ENCODE data around the gene GLIS2. TPM values are rescaled to one million over a fixed set of nuclear protein-coding genes. Genes with fewer than 3 reads are reported as not detected.

GLIS2 gene
- total and polyA plus RNA-seq, 10 of the 15 experiments (the other 5 are each of a cell fraction or from before 2014, with no cell fraction given) = 0.03 to 0.64 (median 0.18) TPM; not detected in 4

DNA sequence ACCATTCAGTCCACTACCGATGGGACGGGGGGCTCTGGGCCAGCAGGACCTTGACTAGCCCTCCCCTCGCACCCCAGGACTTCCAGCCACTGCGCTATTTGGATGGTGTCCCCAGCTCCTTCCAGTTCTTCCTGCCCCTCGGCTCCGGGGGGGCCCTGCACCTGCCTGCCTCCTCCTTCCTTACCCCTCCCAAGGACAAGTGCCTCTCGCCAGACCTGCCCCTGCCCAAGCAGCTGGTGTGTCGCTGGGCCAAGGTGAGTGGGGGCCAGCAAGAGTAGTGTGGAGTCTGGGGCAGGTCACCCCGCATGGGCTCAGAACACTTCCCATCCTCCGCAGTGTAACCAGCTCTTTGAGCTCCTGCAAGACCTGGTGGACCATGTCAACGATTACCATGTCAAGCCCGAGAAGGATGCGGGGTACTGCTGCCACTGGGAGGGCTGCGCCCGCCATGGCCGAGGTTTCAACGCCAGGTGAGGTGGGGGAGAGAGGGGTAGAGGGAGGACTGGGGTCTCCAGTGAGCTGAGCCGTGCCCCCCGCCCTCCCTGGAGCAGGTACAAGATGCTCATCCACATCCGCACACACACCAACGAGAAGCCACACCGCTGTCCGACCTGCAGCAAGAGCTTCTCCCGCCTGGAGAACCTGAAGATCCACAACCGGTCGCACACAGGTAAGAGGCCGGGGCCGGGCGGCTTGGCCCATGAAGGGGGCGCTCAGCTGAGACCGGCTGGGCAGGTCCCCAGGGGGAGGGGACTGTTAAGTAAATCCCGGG lies 19.0 kb downstream of the GLIS2 start:
- Histone ChIP-seq H3K4me3 (no peak overlapping the region), H3K9ac (ENCODE audit: control insufficient read depth, insufficient read depth, low read length) (no peak overlapping the region), H3K27ac (ENCODE audit: control insufficient read depth, insufficient read depth) (no peak overlapping the region), H3K36me3 (ENCODE audit: control insufficient read depth in 2 of 2, insufficient read depth in 2 of 2, low read length in 1 of 2) (peaks cover 0 to 13% of the 10 kb centered on the region in 2 experiments; a peak in 3 of 4 replicates), H2AFZ (ENCODE audit: control insufficient read depth, low read depth, low read length) (no peak overlapping the region), H3K4me2 (ENCODE audit: control insufficient read depth, insufficient read depth) (no peak overlapping the region), H3K27me3 (replicated peaks in 1 of 2; ENCODE audit: control insufficient read depth in 2 of 2, insufficient read depth in 2 of 2, low read length in 1 of 2) (no peaks in the 10 kb centered on the region), H3K79me2 (ENCODE audit: control insufficient read depth, insufficient read depth, low read length) (no peaks in the 10 kb centered on the region), H3K9me3 (replicated peaks; ENCODE audit: control insufficient read depth, insufficient read depth, low read length) (no peaks in the 10 kb centered on the region), H3K4me1 (ENCODE audit: control insufficient read depth, insufficient read depth, low read length) (no peaks in the 10 kb centered on the region), H4K20me1 (ENCODE audit: control insufficient read depth, insufficient read depth) (no peaks in the 10 kb centered on the region)
- intact Hi-C loops (cut with micrococcal nuclease; ENCODE audit: unreplicated experiment) (loop anchor here (10.0 kb wide), 1 partner anchor 130 kb away; no protein-coding TSS in a partner anchor), in situ Hi-C loops (cut with MboI) (loop anchor here (5.0 kb wide), 1 partner anchor 48 kb away; no protein-coding TSS in a partner anchor)
- RAD21 ChIA-PET (ENCODE audit: unreplicated experiment) = no interaction called here
- 70% methylated on average over 30 of the region's 32 CpGs for WGBS (ENCODE audit: insufficient coverage, insufficient replicate concordance, low lambda C conversion rate, missing lambda C conversion rate)
- ATAC-seq = no peak
- no TSS peak for BruUV-seq (replicated peaks)
- DNase-seq (ENCODE audit: low read depth, low spot score) = no peak
- no peak for FAIRE-seq
- POLR2A ChIA-PET = interaction anchor here (0.7 kb wide), 1 partner anchor 717 kb away, joined by 4 read pairs; no protein-coding TSS in a partner anchor
- CTCF ChIA-PET = interaction anchor here (0.6 kb wide), 2 partner anchors 11 to 54 kb away, joined by 3 read pairs; no protein-coding TSS in a partner anchor
- no peak for TF ChIP-seq BHLHE40 (IDR thresholded peaks at IDR 0.05; ENCODE audit: borderline replicate concordance in 1 of 2, low read depth in 2 of 2, low read length in 1 of 2)
- TF ChIP-seq POLR2A (IDR thresholded peaks at IDR 0.05; ENCODE audit: low read depth, low read length) = peak; percentile 43; the same call in 1 of the 2 replicates
- no peak for TF ChIP-seq RB1 (IDR thresholded peaks at IDR 0.05; ENCODE audit: borderline replicate concordance)
- TF ChIP-seq, protein P1, sequence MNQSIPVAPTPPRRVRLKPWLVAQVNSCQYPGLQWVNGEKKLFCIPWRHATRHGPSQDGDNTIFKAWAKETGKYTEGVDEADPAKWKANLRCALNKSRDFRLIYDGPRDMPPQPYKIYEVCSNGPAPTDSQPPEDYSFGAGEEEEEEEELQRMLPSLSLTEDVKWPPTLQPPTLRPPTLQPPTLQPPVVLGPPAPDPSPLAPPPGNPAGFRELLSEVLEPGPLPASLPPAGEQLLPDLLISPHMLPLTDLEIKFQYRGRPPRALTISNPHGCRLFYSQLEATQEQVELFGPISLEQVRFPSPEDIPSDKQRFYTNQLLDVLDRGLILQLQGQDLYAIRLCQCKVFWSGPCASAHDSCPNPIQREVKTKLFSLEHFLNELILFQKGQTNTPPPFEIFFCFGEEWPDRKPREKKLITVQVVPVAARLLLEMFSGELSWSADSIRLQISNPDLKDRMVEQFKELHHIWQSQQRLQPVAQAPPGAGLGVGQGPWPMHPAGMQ (IDR thresholded peaks at IDR 0.05; ENCODE audit: borderline replicate concordance) = no peak
- SMC1A ChIA-PET (ENCODE audit: uncharacterized antibody, unreplicated experiment) = no interaction called here
